ENCODE results near the gene MRPL11.

GRCh38 chr11:66410191-66410590 is 28.5 kb downstream of the MRPL11 start:
- TF ChIP-seq POLR2A (IDR thresholded peaks at IDR 0.05) (no peak), CTCF (IDR thresholded peaks at IDR 0.05) (no peak)

Data from uterus (tissue), 2 donors.